ENCODE data around the gene ATP6V1F.

DNA sequence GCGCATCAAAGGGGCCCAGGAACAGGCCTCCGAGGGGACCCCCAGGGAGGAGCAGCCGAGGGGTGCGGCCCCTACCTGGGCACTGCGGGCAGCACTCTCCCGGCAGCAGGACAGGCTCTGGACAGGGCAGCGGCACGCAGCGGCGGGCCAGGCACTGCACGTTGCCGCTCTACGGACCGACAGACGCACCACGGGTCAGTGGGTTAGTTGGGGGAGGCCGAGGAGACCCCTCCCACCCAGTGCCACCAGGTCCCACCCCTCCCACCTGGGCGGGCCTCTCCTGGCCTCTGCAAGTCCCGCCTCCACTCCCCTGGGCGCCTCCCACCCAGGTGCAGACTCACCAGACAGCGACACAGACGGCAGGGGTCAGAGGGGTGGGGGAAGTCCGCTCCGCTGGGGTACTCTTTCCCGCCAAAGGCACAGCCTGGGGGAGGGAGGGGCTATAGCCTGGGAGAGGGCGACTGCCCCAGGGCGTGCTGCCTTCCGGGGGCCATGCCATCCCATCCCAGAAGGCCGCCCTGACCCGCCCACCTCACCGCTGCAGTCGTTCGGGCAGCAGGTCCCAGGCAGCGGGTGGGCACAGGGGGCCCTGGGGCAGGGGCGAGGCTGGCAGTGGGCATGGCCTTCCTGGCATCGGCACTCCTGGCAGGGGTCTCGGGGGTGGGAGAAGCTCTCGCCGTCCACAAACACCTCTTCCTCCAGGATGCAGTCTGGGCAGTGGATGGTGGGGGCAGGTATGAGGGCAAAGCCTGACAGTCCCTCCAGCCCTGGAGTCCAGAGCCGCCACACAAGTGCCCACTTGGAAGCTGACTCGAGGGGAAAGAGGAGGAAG lies 28.7 kb downstream of the ATP6V1F start:
- no peak for TF ChIP-seq CTCF (IDR thresholded peaks at IDR 0.05)
- no peak for TF ChIP-seq POLR2A (IDR thresholded peaks at IDR 0.05)

Measured in testis (tissue), 2 donors.